Esophagus muscularis mucosa (tissue), 4 donors: Measurements from ENCODE around the gene USP34. TPM values are rescaled to one million over a fixed set of nuclear protein-coding genes. Genes with fewer than 3 reads are reported as not detected.

Experiments
- DNase-seq: peaks from one replicate; pipeline ENCODE4 v3.0.0-alpha.2; 2017; ENCODE audit errors: extremely low spot score
- H3K27ac ChIP-seq, 4 donors: fragments of 200-600 bp; sonication (generic); replicated peaks in 1 of 4; 1 replicate in 3 of 4; 2 replicates in 1 of 4; pipeline ENCODE4 v1.5.1; 2016 to 2019; ENCODE audit warnings: mild to moderate bottlenecking in 1 of 4
- H3K27me3 ChIP-seq, 4 donors: fragments of 200-600 bp; sonication (generic); one replicate each; pipeline versions ENCODE4 v1.5.1 to v1.6.0; 2016 to 2019
- H3K36me3 ChIP-seq, 4 donors: fragments of 200-600 bp; sonication (generic); one replicate each; pipeline ENCODE4 v1.5.1; 2016 to 2019
- H3K4me1 ChIP-seq, 4 donors: fragments of 200-600 bp; sonication (generic); one replicate each; pipeline ENCODE4 v1.5.1; 2016 to 2019
- H3K4me3 ChIP-seq, 4 donors: fragments of 200-600 bp; sonication (generic); 1 replicate in 2 of 4; 2 replicates in 2 of 4; pipeline ENCODE4 v1.5.1; 2016 to 2019; ENCODE audit warnings: mild to moderate bottlenecking in 4 of 4, moderate library complexity in 1 of 4
- H3K9me3 ChIP-seq, 4 donors: fragments of 200-600 bp; sonication (generic); 1 replicate in 3 of 4; 2 replicates in 1 of 4; pipeline ENCODE4 v1.5.1; 2016 to 2019
- CTCF ChIP-seq, 3 experiments: fragments of 200-600 bp in 2 of 3; fragments of 450-650 bp in 1 of 3; sonication (generic) in 2 of 3; IDR thresholded peaks; one replicate each; pipeline ENCODE4 v1.5.1; 2017 to 2019; ENCODE audit warnings: antibody characterized with exemption in 3 of 3, mild to moderate bottlenecking in 2 of 3, moderate library complexity in 1 of 3
- EP300 ChIP-seq: sonication (generic); formaldehyde crosslinking; IDR thresholded peaks from one replicate; pipeline ENCODE4 v1.6.1; 2017; ENCODE audit warnings: antibody characterized with exemption
- POLR2A ChIP-seq: fragments of 450-650 bp; IDR thresholded peaks from one replicate; pipeline ENCODE4 v1.6.1; 2017; ENCODE audit warnings: antibody characterized with exemption, moderate library complexity, mild to moderate bottlenecking, low read depth
- POLR2AphosphoS5 ChIP-seq, 2 donors: sonication (generic); formaldehyde crosslinking; IDR thresholded peaks; one replicate each; pipeline ENCODE4 v1.6.1; 2017; ENCODE audit warnings: antibody characterized with exemption in 2 of 2
- WGBS: methylation state at CpG from one replicate; pipeline ENCODE4 v1.1.5; 2018; 5-methylcytosine and 5-hydroxymethylcytosine counted together
- intact Hi-C: fragments of 100-400 bp; cut with DNase I; formaldehyde crosslinking; loops from one replicate; pipeline ENCODE4 v1.15.1; 2023
- total RNA-seq, 4 donors: library from RNA; depleted of rRNA; stranded (reverse); fragments of >200 nt; gene quantifications; one replicate each; pipeline versions ENCODE4 v1.1.0 to v1.2.1, GENCODE V29; 2016

The USP34 gene
- total RNA-seq, 4 donors from 2014 or later: 124 to 137 (median 129) TPM

GRCh38 chr2:61275575-61276184, 195.2 kb downstream of the USP34 start:
- no peak overlapping the region for H3K27ac ChIP-seq
- intact Hi-C loops: no loop called here
- H3K4me3 ChIP-seq: no peak overlapping the region
- peaks cover under 1 to 74% (median 43%) of the 10 kb centered on the region in 4 donors for H3K36me3 ChIP-seq
- 86% methylated on average over 1 of the region's 1 CpG for WGBS
- no peaks in the 10 kb centered on the region for H3K4me1 ChIP-seq
- no peak for TF ChIP-seq CTCF (IDR thresholded peaks at IDR 0.05)
- TF ChIP-seq POLR2A: no peak
- TF ChIP-seq POLR2AphosphoS5 (IDR thresholded peaks at IDR 0.05): no peak
- no peak for TF ChIP-seq EP300
- H3K9me3 ChIP-seq: no peaks in the 10 kb centered on the region
- H3K27me3 ChIP-seq: no peaks in the 10 kb centered on the region
- DNase-seq: no peak

GRCh38 chr2:61272421-61273070, 198.3 kb downstream of the USP34 start:
- Histone ChIP-seq H3K27ac (no peak overlapping the region), H3K36me3 (peaks cover 0 to 59% (median 28%) of the 10 kb centered on the region in 4 donors), H3K27me3 (no peaks in the 10 kb centered on the region), H3K4me1 (no peaks in the 10 kb centered on the region), H3K4me3 (no peak overlapping the region), H3K9me3 (no peaks in the 10 kb centered on the region)
- TF ChIP-seq CTCF (IDR thresholded peaks at IDR 0.05) (no peak), EP300 (no peak), POLR2AphosphoS5 (IDR thresholded peaks at IDR 0.05) (no peak), POLR2A (no peak)
- intact Hi-C loops: no loop called here
- no peak for DNase-seq
- WGBS: 94% methylated on average over 4 of the region's 4 CpGs

- TF ChIP-seq EP300 (no peak), POLR2AphosphoS5 (IDR thresholded peaks at IDR 0.05) (no peak), POLR2A (no peak), CTCF (IDR thresholded peaks at IDR 0.05) (no peak)
- WGBS: 94% methylated on average over 3 of the region's 4 CpGs
- intact Hi-C loops: no loop called here
- no peak for DNase-seq
- Histone ChIP-seq H3K27me3 (no peaks in the 10 kb centered on the region), H3K4me3 (no peak overlapping the region), H3K27ac (no peak overlapping the region), H3K36me3 (peaks cover 5 to 66% (median 20%) of the 10 kb centered on the region in 4 donors), H3K4me1 (no peaks in the 10 kb centered on the region), H3K9me3 (no peaks in the 10 kb centered on the region)
Measured at GRCh38 chr2:61268249-61268648, 202.6 kb downstream of the USP34 start.

GRCh38 chr2:61266632-61267505, 204.0 kb downstream of the USP34 start:
- intact Hi-C loops: no loop called here
- Histone ChIP-seq H3K27ac (no peak overlapping the region), H3K9me3 (no peaks in the 10 kb centered on the region), H3K27me3 (no peaks in the 10 kb centered on the region), H3K4me3 (no peak overlapping the region), H3K36me3 (peaks cover 5 to 74% (median 18%) of the 10 kb centered on the region in 4 donors), H3K4me1 (no peaks in the 10 kb centered on the region)
- DNase-seq: no peak
- TF ChIP-seq POLR2AphosphoS5 (IDR thresholded peaks at IDR 0.05): no peak
- no peak for TF ChIP-seq POLR2A
- no peak for TF ChIP-seq EP300
- TF ChIP-seq CTCF (IDR thresholded peaks at IDR 0.05): no peak
- 81% methylated on average over 7 of the region's 7 CpGs for WGBS
